ENCODE data around the gene SCN2B.

- TF ChIP-seq ZBTB21 (CRISPR knock-in tag; IDR thresholded peaks at IDR 0.05; ENCODE audit: borderline replicate concordance) (no peak), ATF3 (CRISPR knock-in tag; conservative IDR thresholded peaks at IDR 0.05) (no peak), TCF7 (CRISPR knock-in tag; IDR thresholded peaks at IDR 0.05; ENCODE audit: low read depth) (no peak), TP53 (CRISPR knock-in tag; IDR thresholded peaks at IDR 0.05) (no peak), MXD4 (CRISPR knock-in tag; IDR thresholded peaks at IDR 0.05; ENCODE audit: borderline replicate concordance) (no peak), CTCF (IDR thresholded peaks at IDR 0.05) (peak; percentile 89), NR3C1 (CRISPR knock-in tag; conservative IDR thresholded peaks at IDR 0.05; ENCODE audit: low read depth) (no peak), MAX (CRISPR knock-in tag; IDR thresholded peaks at IDR 0.05) (0 out of 2 replicates have a peak, but pooled peaks have one; percentile 33)
Measured at GRCh38 chr11:118145285-118146227, 30.9 kb downstream of the SCN2B start.

All from WTC11 (cell line).